ENCODE data around the gene UPP2.

DNA sequence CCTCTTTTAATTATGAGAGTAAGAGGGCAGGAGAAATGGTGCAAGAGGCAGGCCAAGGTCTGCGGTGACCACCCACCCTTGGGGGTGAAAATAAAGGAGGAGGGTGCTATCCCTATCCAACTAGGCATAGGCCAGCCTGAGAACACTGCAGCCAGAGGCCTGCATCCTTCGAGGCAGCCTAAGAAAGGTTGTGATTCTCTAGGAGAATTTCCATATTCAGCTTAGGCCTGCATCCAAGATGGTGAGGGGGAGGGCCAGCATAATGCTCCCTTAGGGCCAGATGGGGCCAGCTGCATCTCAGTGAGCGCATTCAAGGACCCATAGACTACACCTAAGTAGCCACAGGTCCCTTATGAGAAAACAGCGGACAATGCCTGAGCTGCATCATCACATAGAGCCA lies 3.5 kb upstream of the UPP2 start:
- TF ChIP-seq PHF8 (IDR thresholded peaks at IDR 0.05; ENCODE audit: borderline replicate concordance, low read depth) (no peak), RAD21 (conservative IDR thresholded peaks at IDR 0.05 in 1 of 2, IDR thresholded peaks at IDR 0.05 in 1 of 2) (no peak), RNF2 (IDR thresholded peaks at IDR 0.05; ENCODE audit: borderline replicate concordance, low read depth) (no peak), MYC (IDR thresholded peaks at IDR 0.05; ENCODE audit: borderline replicate concordance, low read length) (no peak), NR3C1 (IDR thresholded peaks at IDR 0.05) (no peak)
- TF ChIP-seq, protein P1, sequence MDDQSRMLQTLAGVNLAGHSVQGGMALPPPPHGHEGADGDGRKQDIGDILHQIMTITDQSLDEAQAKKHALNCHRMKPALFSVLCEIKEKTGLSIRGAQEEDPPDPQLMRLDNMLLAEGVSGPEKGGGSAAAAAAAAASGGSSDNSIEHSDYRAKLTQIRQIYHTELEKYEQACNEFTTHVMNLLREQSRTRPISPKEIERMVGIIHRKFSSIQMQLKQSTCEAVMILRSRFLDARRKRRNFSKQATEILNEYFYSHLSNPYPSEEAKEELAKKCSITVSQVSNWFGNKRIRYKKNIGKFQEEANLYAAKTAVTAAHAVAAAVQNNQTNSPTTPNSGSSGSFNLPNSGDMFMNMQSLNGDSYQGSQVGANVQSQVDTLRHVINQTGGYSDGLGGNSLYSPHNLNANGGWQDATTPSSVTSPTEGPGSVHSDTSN (IDR thresholded peaks at IDR 0.05): no peak
- TF ChIP-seq, protein P2, sequence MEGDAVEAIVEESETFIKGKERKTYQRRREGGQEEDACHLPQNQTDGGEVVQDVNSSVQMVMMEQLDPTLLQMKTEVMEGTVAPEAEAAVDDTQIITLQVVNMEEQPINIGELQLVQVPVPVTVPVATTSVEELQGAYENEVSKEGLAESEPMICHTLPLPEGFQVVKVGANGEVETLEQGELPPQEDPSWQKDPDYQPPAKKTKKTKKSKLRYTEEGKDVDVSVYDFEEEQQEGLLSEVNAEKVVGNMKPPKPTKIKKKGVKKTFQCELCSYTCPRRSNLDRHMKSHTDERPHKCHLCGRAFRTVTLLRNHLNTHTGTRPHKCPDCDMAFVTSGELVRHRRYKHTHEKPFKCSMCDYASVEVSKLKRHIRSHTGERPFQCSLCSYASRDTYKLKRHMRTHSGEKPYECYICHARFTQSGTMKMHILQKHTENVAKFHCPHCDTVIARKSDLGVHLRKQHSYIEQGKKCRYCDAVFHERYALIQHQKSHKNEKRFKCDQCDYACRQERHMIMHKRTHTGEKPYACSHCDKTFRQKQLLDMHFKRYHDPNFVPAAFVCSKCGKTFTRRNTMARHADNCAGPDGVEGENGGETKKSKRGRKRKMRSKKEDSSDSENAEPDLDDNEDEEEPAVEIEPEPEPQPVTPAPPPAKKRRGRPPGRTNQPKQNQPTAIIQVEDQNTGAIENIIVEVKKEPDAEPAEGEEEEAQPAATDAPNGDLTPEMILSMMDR (IDR thresholded peaks at IDR 0.05): no peak

Data from A549 (cell line).